ENCODE data around the gene REEP2.

DNA sequence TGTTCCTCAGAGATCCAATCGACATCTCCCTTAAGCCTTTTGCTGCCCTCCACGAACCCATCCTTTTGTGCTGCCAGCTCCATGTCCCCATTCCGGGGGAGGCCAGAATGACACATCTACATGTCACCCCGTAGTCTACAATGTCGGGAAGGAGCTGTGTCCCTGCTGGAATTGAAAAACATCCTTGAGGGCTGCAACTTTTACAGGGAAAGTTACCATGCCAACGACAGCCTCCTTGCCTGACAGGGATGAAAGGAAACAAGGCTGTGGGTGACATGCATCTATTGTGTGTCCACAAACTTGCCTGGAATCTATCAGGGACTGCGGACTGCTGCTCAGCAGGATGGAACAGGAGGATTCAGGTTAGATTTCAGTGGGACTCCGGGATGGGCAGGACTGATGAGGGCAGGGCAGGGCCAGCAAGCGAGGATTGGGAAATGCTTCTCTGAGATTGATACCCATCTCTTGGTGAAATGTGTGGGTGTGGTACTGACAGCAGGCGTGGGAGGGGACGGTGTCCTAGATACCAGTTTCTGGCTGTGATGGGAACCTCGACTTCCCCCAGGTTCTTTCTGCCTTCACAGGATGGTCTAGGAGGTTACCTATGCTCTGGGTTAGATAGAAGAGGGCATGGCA is 51.9 kb downstream of the REEP2 start:
- TF ChIP-seq YY1 (IDR thresholded peaks at IDR 0.05; ENCODE audit: insufficient read depth, insufficient read length): no peak
- TF ChIP-seq ZNF274 (IDR thresholded peaks at IDR 0.05; ENCODE audit: low read depth, low read length): no peak
- TF ChIP-seq SUZ12 (IDR thresholded peaks at IDR 0.05; ENCODE audit: extremely low read depth, insufficient read depth, insufficient read length): no peak

Data from NT2/D1 (cell line).